Testis (tissue), 2 donors: ENCODE data around the gene GABRB1.

ENCODE experiments used
- POLR2A ChIP-seq: fragments of 450-650 bp; IDR thresholded peaks from one replicate; pipeline ENCODE4 v1.6.1; 2017; ENCODE audit warnings: antibody characterized with exemption, mild to moderate bottlenecking, moderate library complexity
- TF ChIP-seq, protein P1 (sequence below), 3 experiments: fragments of 450-650 bp in 2 of 3; fragments of 200-600 bp in 1 of 3; sonication (generic) in 1 of 3; IDR thresholded peaks; one replicate each; pipeline ENCODE4 v1.5.1; 2016 to 2019; ENCODE audit warnings: antibody characterized with exemption in 3 of 3, mild to moderate bottlenecking in 2 of 3, moderate library complexity in 1 of 3

DNA sequence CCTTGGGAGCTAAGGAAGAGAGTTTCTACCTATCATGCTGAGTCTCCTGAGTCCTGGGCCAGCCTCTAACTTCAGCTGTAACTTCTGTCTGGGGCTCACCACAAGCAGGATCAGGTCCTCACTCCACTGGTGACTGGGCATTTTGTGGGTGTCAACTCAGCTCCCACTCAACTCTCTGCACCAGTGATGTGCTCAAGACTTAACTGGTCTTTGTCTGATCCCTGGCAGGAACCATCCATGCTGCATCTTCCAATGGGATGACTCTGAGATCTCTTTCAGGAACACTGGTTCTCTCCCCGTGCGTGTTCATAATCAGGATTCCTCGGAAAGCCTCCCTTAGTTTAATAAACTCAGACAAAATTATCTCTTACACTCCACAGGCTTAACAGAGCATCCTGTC lies 349.8 kb downstream of the GABRB1 start:
- TF ChIP-seq, protein P1, sequence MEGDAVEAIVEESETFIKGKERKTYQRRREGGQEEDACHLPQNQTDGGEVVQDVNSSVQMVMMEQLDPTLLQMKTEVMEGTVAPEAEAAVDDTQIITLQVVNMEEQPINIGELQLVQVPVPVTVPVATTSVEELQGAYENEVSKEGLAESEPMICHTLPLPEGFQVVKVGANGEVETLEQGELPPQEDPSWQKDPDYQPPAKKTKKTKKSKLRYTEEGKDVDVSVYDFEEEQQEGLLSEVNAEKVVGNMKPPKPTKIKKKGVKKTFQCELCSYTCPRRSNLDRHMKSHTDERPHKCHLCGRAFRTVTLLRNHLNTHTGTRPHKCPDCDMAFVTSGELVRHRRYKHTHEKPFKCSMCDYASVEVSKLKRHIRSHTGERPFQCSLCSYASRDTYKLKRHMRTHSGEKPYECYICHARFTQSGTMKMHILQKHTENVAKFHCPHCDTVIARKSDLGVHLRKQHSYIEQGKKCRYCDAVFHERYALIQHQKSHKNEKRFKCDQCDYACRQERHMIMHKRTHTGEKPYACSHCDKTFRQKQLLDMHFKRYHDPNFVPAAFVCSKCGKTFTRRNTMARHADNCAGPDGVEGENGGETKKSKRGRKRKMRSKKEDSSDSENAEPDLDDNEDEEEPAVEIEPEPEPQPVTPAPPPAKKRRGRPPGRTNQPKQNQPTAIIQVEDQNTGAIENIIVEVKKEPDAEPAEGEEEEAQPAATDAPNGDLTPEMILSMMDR (IDR thresholded peaks at IDR 0.05): no peak
- TF ChIP-seq POLR2A: no peak
